ENCODE data around the gene SLC8A1. TPM values are rescaled to one million over a fixed set of nuclear protein-coding genes. Genes with fewer than 3 reads are reported as not detected.

The SLC8A1 gene
- total and polyA plus RNA-seq, 10 of the 15 experiments (the other 5 are each of a cell fraction or from before 2014, with no cell fraction given), result under 0.01 to 1.2 (median 0.01) TPM; not detected in 3

GRCh38 chr2:40105593-40105992, 346.3 kb downstream of the SLC8A1 start:
- TF ChIP-seq MXI1 (IDR thresholded peaks at IDR 0.05; ENCODE audit: low read depth, low read length) (no peak), ATF7 (IDR thresholded peaks at IDR 0.05; ENCODE audit: low read depth) (no peak), PAX5 (IDR thresholded peaks at IDR 0.05; ENCODE audit: borderline replicate concordance, low read depth, low read length) (no peak), TCF3 (IDR thresholded peaks at IDR 0.05; ENCODE audit: borderline replicate concordance, insufficient read depth, low read depth, low read length) (no peak), HSF1 (IDR thresholded peaks at IDR 0.05; ENCODE audit: low read depth, low read length) (no peak), ZNF622 (IDR thresholded peaks at IDR 0.05) (no peak)
- Histone ChIP-seq H3K4me1 (ENCODE audit: control insufficient read depth, insufficient read depth, low read length) (no peaks in the 10 kb centered on the region), H2AFZ (ENCODE audit: control insufficient read depth, low read depth, low read length) (no peak overlapping the region), H3K4me2 (ENCODE audit: control insufficient read depth, insufficient read depth) (no peak overlapping the region), H3K9ac (ENCODE audit: control insufficient read depth, insufficient read depth, low read length) (no peak overlapping the region), H3K4me3 (no peak overlapping the region), H3K36me3 (ENCODE audit: control insufficient read depth in 2 of 2, insufficient read depth in 2 of 2, low read length in 1 of 2) (no peaks in the 10 kb centered on the region), H3K27me3 (replicated peaks in 1 of 2; ENCODE audit: control insufficient read depth in 2 of 2, insufficient read depth in 2 of 2, low read length in 1 of 2) (no peaks in the 10 kb centered on the region; a peak in 1 of 4 replicates), H3K9me3 (replicated peaks; ENCODE audit: control insufficient read depth, insufficient read depth, low read length) (no peaks in the 10 kb centered on the region), H3K27ac (ENCODE audit: control insufficient read depth, insufficient read depth) (no peak overlapping the region), H3K79me2 (ENCODE audit: control insufficient read depth, insufficient read depth, low read length) (no peaks in the 10 kb centered on the region), H4K20me1 (ENCODE audit: control insufficient read depth, insufficient read depth) (no peaks in the 10 kb centered on the region)
- ChIA-PET CTCF (no interaction called here), SMC1A (ENCODE audit: uncharacterized antibody, unreplicated experiment) (no interaction called here), POLR2A (no interaction called here), RAD21 (ENCODE audit: unreplicated experiment) (no interaction called here)
- in situ Hi-C loops (cut with MboI) (no loop called here), intact Hi-C loops (cut with micrococcal nuclease; ENCODE audit: unreplicated experiment) (no loop called here)
- 62% methylated on average over 5 of the region's 5 CpGs for WGBS (ENCODE audit: insufficient coverage, insufficient replicate concordance, low lambda C conversion rate, missing lambda C conversion rate)
- ATAC-seq, result no peak
- no peak for FAIRE-seq
- no peak for DNase-seq (ENCODE audit: low read depth, low spot score)
- no TSS peak for BruUV-seq (replicated peaks)

GRCh38 chr2:40103590-40103989, 348.3 kb downstream of the SLC8A1 start:
- Histone ChIP-seq H3K9me3 (replicated peaks; ENCODE audit: control insufficient read depth, insufficient read depth, low read length) (no peaks in the 10 kb centered on the region), H3K4me3 (no peak overlapping the region), H3K79me2 (ENCODE audit: control insufficient read depth, insufficient read depth, low read length) (no peaks in the 10 kb centered on the region), H4K20me1 (ENCODE audit: control insufficient read depth, insufficient read depth) (no peaks in the 10 kb centered on the region), H3K9ac (ENCODE audit: control insufficient read depth, insufficient read depth, low read length) (no peak overlapping the region), H2AFZ (ENCODE audit: control insufficient read depth, low read depth, low read length) (no peak overlapping the region), H3K27me3 (replicated peaks in 1 of 2; ENCODE audit: control insufficient read depth in 2 of 2, insufficient read depth in 2 of 2, low read length in 1 of 2) (no peaks in the 10 kb centered on the region; a peak in 1 of 4 replicates), H3K4me1 (ENCODE audit: control insufficient read depth, insufficient read depth, low read length) (no peaks in the 10 kb centered on the region), H3K27ac (ENCODE audit: control insufficient read depth, insufficient read depth) (no peak overlapping the region), H3K4me2 (ENCODE audit: control insufficient read depth, insufficient read depth) (no peak overlapping the region), H3K36me3 (ENCODE audit: control insufficient read depth in 2 of 2, insufficient read depth in 2 of 2, low read length in 1 of 2) (no peaks in the 10 kb centered on the region)
- WGBS (ENCODE audit: insufficient coverage, insufficient replicate concordance, low lambda C conversion rate, missing lambda C conversion rate), result 5% methylated on average over 2 of the region's 2 CpGs
- ChIA-PET SMC1A (ENCODE audit: uncharacterized antibody, unreplicated experiment) (no interaction called here), POLR2A (no interaction called here), CTCF (no interaction called here), RAD21 (ENCODE audit: unreplicated experiment) (no interaction called here)
- no TSS peak for BruUV-seq (replicated peaks)
- no peak for DNase-seq (ENCODE audit: low read depth, low spot score)
- intact Hi-C loops (cut with micrococcal nuclease; ENCODE audit: unreplicated experiment), result no loop called here
- in situ Hi-C loops (cut with MboI), result no loop called here
- ATAC-seq, result no peak
- FAIRE-seq, result no peak
- TF ChIP-seq MEF2A (IDR thresholded peaks at IDR 0.05; ENCODE audit: insufficient read depth, low read depth, low read length), result no peak
- TF ChIP-seq EED (IDR thresholded peaks at IDR 0.05; ENCODE audit: low read depth), result no peak
- TF ChIP-seq E2F8 (IDR thresholded peaks at IDR 0.05; ENCODE audit: low read depth, partially characterized antibody), result no peak
- no peak for TF ChIP-seq ETV6 (conservative IDR thresholded peaks at IDR 0.05 in 1 of 2, IDR thresholded peaks at IDR 0.05 in 1 of 2; ENCODE audit: borderline replicate concordance in 1 of 2, low read depth in 1 of 2)
- no peak for TF ChIP-seq DPF2 (IDR thresholded peaks at IDR 0.05)
- TF ChIP-seq MEF2B (IDR thresholded peaks at IDR 0.05; ENCODE audit: partially characterized antibody, poor library complexity, severe bottlenecking), result no peak
- TF ChIP-seq FOXM1 (IDR thresholded peaks at IDR 0.05; ENCODE audit: low read depth, low read length), result no peak
- TF ChIP-seq KDM1A (IDR thresholded peaks at IDR 0.05; ENCODE audit: borderline replicate concordance), result no peak
- TF ChIP-seq GATAD2B (conservative IDR thresholded peaks at IDR 0.05; ENCODE audit: low read depth), result no peak
- TF ChIP-seq ZNF24 (IDR thresholded peaks at IDR 0.05), result no peak

All from GM12878 (cell line).